AG04450 (cell line): Measurements from ENCODE around the gene YWHAG. TPM values are rescaled to one million over a fixed set of nuclear protein-coding genes. Genes with fewer than 3 reads are reported as not detected.

Experiments used
- CTCF ChIA-PET: fragments of 300-600, 350-600 bp; formaldehyde crosslinking; extraction: SDS; loops from one replicate; lab custom pipeline; 2022; ENCODE audit warnings: antibody characterized with exemption, inconsistent platforms; lab: Charles Lee
- POLR2A ChIA-PET: fragments of 350-600 bp; formaldehyde crosslinking; extraction: SDS; loops from one replicate; lab custom pipeline; 2021; ENCODE audit warnings: antibody characterized with exemption, inconsistent platforms; lab: Yijun Ruan, JAX
- DNase-seq: peaks from one replicate; pipeline ENCODE4 v3.0.0-alpha.2; 2011; ENCODE audit warnings: low read depth, low spot score
- H3K27ac ChIP-seq: one replicate; pipeline ENCODE4 v1.5.1; 2012; ENCODE audit warnings: low read depth, low read length, control low read depth
- H3K27me3 ChIP-seq: one replicate; pipeline ENCODE4 v1.6.0; 2012; ENCODE audit warnings: low read length; ENCODE audit not compliant: control insufficient read depth, insufficient read depth
- H3K4me3 ChIP-seq: 2 replicates; pipeline ENCODE4 v1.5.1; 2011; ENCODE audit warnings: mild to moderate bottlenecking, low read depth, low read length, control low read depth
- H3K9me3 ChIP-seq: 2 replicates; pipeline ENCODE4 v1.5.1; 2012; ENCODE audit warnings: low read length; ENCODE audit not compliant: control insufficient read depth, insufficient read depth
- CTCF ChIP-seq: IDR thresholded peaks from 2 replicates; pipeline ENCODE4 v1.5.1; 2011; ENCODE audit warnings: low read depth, low read length, control low read depth, inconsistent platforms
- polyA plus RNA-seq: library from polyadenylated mRNA; depleted of rRNA; stranded (reverse); fragments of >200 nt; gene quantifications from 2 replicates; pipeline ENCODE4 v1.2.3, GENCODE V29; 2011

The YWHAG gene
- polyA plus RNA-seq, 1 experiment: 91.6 TPM

DNA sequence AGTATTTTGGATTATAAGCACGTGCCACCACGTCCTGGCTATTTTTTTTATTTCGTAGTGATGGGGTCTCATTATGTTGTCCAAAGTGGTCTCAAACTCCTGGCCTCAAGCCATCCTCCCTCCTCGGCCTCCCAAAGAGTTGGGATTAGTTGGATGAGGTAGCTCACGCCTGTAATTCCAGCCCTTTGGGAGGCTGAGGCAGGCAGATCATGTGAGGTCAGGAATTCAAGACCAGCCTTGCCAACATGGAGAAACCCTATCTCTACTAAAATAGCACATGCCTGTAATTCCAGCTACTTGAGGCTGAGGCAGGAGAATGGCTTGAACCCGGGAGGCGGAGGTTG, 21.8 kb upstream of the YWHAG start:
- CTCF ChIA-PET: no interaction called here

GRCh38 chr7:76377186-76377918, 18.6 kb upstream of the YWHAG start:
- no peak for DNase-seq
- no peak for TF ChIP-seq CTCF
- H3K27ac ChIP-seq: no peak overlapping the region
- H3K4me3 ChIP-seq: no peak overlapping the region
- POLR2A ChIA-PET: interaction anchor here (0.6 to 1.6 kb wide), 3 partner anchors 13 to 1235 kb away, joined by 3 to 4 read pairs (median 3); no protein-coding TSS in a partner anchor
- CTCF ChIA-PET: interaction anchor here (1.4 kb wide), 1 partner anchor 18 kb away, joined by 3 read pairs; no protein-coding TSS in a partner anchor
- H3K27me3 ChIP-seq: no peaks in the 10 kb centered on the region
- no peaks in the 10 kb centered on the region for H3K9me3 ChIP-seq

More for the DNA sequence above, 21.8 kb upstream of the YWHAG start:
- no peak for DNase-seq
- no peak for TF ChIP-seq CTCF
- H3K27ac ChIP-seq: peak overlapping the region; percentile 98
- H3K27me3 ChIP-seq: no peaks in the 10 kb centered on the region
- H3K9me3 ChIP-seq: no peaks in the 10 kb centered on the region
- H3K4me3 ChIP-seq: peak overlapping the region; percentile 42; the same call in 1 of the 2 replicates
- POLR2A ChIA-PET: no interaction called here

- no peak overlapping the region for H3K27ac ChIP-seq
- POLR2A ChIA-PET: interaction anchor here (0.6 kb wide), 1 partner anchor 54 kb away, joined by 4 read pairs; no protein-coding TSS in a partner anchor
- TF ChIP-seq CTCF: no peak
- H3K9me3 ChIP-seq: no peaks in the 10 kb centered on the region
- no peak overlapping the region for H3K4me3 ChIP-seq
- H3K27me3 ChIP-seq: no peaks in the 10 kb centered on the region
- CTCF ChIA-PET: no interaction called here
- no peak for DNase-seq
Observed at GRCh38 chr7:76375251-76375650, 16.5 kb upstream of the YWHAG start.

GRCh38 chr7:76372984-76373833, 14.4 kb upstream of the YWHAG start:
- peak overlapping the region; percentile 52 for H3K27ac ChIP-seq
- DNase-seq: peak; percentile 51
- no peaks in the 10 kb centered on the region for H3K9me3 ChIP-seq
- H3K4me3 ChIP-seq: no peak overlapping the region
- TF ChIP-seq CTCF: no peak
- H3K27me3 ChIP-seq: no peaks in the 10 kb centered on the region
- ChIA-PET POLR2A (interaction anchor here (0.9 kb wide), 1 partner anchor 15 kb away, joined by 11 read pairs; the partner anchor contains the start of gene YWHAG), CTCF (interaction anchor here (0.9 kb wide), 1 partner anchor 12 kb away, joined by 8 read pairs; no protein-coding TSS in a partner anchor)
